WTC11 (cell line): ENCODE data around the gene PCSK1N.

ENCODE experiments used
- ARID4B ChIP-seq: sonication (generic); formaldehyde crosslinking; IDR thresholded peaks from 2 replicates; pipeline ENCODE4 v1.8.0; 2023; ENCODE audit warnings: missing genetic modification reagents, mild to moderate bottlenecking, borderline replicate concordance
- CREB1 ChIP-seq: sonication (generic); formaldehyde crosslinking; IDR thresholded peaks from 2 replicates; pipeline ENCODE4 v1.8.0; 2023; ENCODE audit warnings: mild to moderate bottlenecking, missing genetic modification reagents
- CTCF ChIP-seq: fragments of 200-600 bp; IDR thresholded peaks from 2 replicates; pipeline ENCODE4 v1.8.0; 2022; ENCODE audit warnings: antibody characterized with exemption
- E2F5 ChIP-seq: sonication (generic); formaldehyde crosslinking; IDR thresholded peaks from 2 replicates; pipeline ENCODE4 v1.8.1; 2022; ENCODE audit warnings: mild to moderate bottlenecking, moderate library complexity, missing genetic modification reagents
- FOXK1 ChIP-seq: sonication (generic); formaldehyde crosslinking; IDR thresholded peaks from 2 replicates; pipeline ENCODE4 v1.8.0; 2022; ENCODE audit warnings: mild to moderate bottlenecking, moderate library complexity, missing genetic modification reagents
- FOXP4 ChIP-seq: sonication (generic); formaldehyde crosslinking; IDR thresholded peaks from 2 replicates; pipeline ENCODE4 v1.8.0; 2022; ENCODE audit warnings: mild to moderate bottlenecking, missing genetic modification reagents
- NFE2L1 ChIP-seq: sonication (generic); formaldehyde crosslinking; IDR thresholded peaks from 2 replicates; pipeline ENCODE4 v1.8.1; 2023; ENCODE audit warnings: missing genetic modification reagents
- RELA ChIP-seq: sonication (generic); formaldehyde crosslinking; IDR thresholded peaks from 2 replicates; pipeline ENCODE4 v1.8.1; 2022; ENCODE audit warnings: missing genetic modification reagents, mild to moderate bottlenecking, borderline replicate concordance
- SMAD3 ChIP-seq: sonication (generic); formaldehyde crosslinking; IDR thresholded peaks from 2 replicates; pipeline ENCODE4 v1.8.0; 2022; ENCODE audit warnings: missing genetic modification reagents, mild to moderate bottlenecking, borderline replicate concordance
- ZNF121 ChIP-seq: sonication (generic); formaldehyde crosslinking; IDR thresholded peaks from 2 replicates; pipeline ENCODE4 v1.8.0; 2023; ENCODE audit warnings: missing genetic modification reagents
- ZNF138 ChIP-seq: sonication (generic); formaldehyde crosslinking; conservative IDR thresholded peaks from 2 replicates; pipeline ENCODE4 v1.8.1; 2022; ENCODE audit warnings: mild to moderate bottlenecking, moderate library complexity, missing genetic modification reagents
- TF ChIP-seq, protein P1 (sequence below): sonication (generic); formaldehyde crosslinking; IDR thresholded peaks from 2 replicates; pipeline ENCODE4 v1.8.1; 2022; ENCODE audit warnings: missing genetic modification reagents, borderline replicate concordance

DNA sequence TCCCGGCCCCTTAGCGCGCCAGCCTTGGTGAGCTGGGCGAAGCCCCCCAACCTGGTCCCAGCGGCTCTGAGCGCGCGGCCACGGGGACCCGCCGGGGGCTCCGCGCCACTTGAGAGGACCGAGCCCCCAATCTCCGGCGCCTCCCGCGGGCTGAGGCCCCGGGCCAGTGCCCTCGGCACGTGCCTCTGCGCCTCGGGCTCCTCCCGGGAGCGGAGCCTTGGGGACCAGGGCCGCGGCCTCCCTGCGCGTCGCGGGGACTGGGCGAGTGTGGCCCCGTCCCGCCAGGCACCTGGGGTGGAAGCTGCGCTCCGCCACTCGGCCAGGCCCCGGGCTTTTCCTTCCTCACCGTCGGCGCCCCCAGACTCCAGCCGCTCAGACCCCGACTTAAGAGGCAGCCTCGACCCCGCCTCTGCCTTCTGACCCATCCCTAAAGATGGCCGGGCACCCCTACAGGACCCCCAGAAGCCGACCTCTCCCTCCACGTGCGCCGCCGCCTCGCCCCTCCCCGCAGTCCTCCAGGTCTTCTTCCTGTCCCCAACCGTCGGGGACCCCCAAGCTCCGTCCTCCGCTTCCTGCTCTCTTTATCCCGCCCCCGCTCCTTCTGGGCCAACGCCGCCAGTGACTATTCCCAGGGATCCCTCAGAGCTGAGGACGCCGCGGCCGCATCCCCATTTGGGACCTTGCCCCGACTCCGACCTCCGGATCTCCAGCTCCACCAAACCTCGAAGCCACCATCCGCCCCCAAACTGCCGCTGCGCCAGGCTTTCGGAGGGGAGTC, 8.3 kb downstream of the PCSK1N start:
- TF ChIP-seq CTCF: no peak
- TF ChIP-seq ZNF121 (CRISPR knock-in tag): no peak
- TF ChIP-seq RELA (CRISPR knock-in tag): no peak
- no peak for TF ChIP-seq ARID4B (CRISPR knock-in tag)
- no peak for TF ChIP-seq FOXP4 (CRISPR knock-in tag)
- TF ChIP-seq SMAD3 (CRISPR knock-in tag): no peak
- no peak for TF ChIP-seq NFE2L1 (CRISPR knock-in tag)
- TF ChIP-seq FOXK1 (CRISPR knock-in tag): no peak
- TF ChIP-seq, protein P1, sequence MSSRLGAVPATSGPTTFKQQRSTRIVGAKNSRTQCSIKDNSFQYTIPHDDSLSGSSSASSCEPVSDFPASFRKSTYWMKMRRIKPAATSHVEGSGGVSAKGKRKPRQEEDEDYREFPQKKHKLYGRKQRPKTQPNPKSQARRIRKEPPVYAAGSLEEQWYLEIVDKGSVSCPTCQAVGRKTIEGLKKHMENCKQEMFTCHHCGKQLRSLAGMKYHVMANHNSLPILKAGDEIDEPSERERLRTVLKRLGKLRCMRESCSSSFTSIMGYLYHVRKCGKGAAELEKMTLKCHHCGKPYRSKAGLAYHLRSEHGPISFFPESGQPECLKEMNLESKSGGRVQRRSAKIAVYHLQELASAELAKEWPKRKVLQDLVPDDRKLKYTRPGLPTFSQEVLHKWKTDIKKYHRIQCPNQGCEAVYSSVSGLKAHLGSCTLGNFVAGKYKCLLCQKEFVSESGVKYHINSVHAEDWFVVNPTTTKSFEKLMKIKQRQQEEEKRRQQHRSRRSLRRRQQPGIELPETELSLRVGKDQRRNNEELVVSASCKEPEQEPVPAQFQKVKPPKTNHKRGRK (CRISPR knock-in tag): no peak
- TF ChIP-seq E2F5: no peak
- no peak for TF ChIP-seq CREB1
- no peak for TF ChIP-seq ZNF138 (CRISPR knock-in tag)
